GM23338 (cell line): ENCODE data around the gene COX20. TPM values are rescaled to one million over a fixed set of nuclear protein-coding genes. Genes with fewer than 3 reads are reported as not detected.

ENCODE experiments used
- ATAC-seq: fragments of 200-7000 bp; cut with Tn5 transposase; 3 replicates; pipeline ENCODE4 v1.9.1; 2020
- DNase-seq: peaks from one replicate; pipeline ENCODE4 v3.0.0-alpha.2; 2015; ENCODE audit warnings: low spot score
- H2AFZ ChIP-seq: fragments of 200-600 bp; sonication (generic); 2 replicates; pipeline ENCODE4 v1.8.0; 2016; ENCODE audit warnings: antibody characterized with exemption, mild to moderate bottlenecking, moderate library complexity
- H3F3A ChIP-seq: fragments of 200-600 bp; sonication (generic); replicated peaks from 2 replicates; pipeline ENCODE4 v1.8.0; 2017; ENCODE audit warnings: antibody characterized with exemption, mixed run types, low read depth
- H3K27ac ChIP-seq: fragments of 200-600 bp; sonication (generic); 2 replicates; pipeline ENCODE4 v1.6.1; 2016; ENCODE audit warnings: low read depth
- H3K27me3 ChIP-seq: fragments of 200-600 bp; sonication (generic); 2 replicates; pipeline ENCODE4 v1.8.0; 2016; ENCODE audit warnings: mild to moderate bottlenecking, mixed run types, moderate library complexity; ENCODE audit not compliant: insufficient read depth
- H3K36me3 ChIP-seq: fragments of 200-600 bp; sonication (generic); 2 replicates; pipeline ENCODE4 v1.8.0; 2016; ENCODE audit warnings: mild to moderate bottlenecking; ENCODE audit not compliant: insufficient read depth
- H3K4me1 ChIP-seq: fragments of 200-600 bp; sonication (generic); 2 replicates; pipeline ENCODE4 v1.8.0; 2016; ENCODE audit warnings: mild to moderate bottlenecking, moderate library complexity; ENCODE audit not compliant: insufficient read depth
- H3K4me2 ChIP-seq: fragments of 200-600 bp; sonication (generic); 2 replicates; pipeline ENCODE4 v1.7.1; 2017; ENCODE audit warnings: mixed run types
- H3K4me3 ChIP-seq: fragments of 200-600 bp; sonication (generic); 2 replicates; pipeline ENCODE4 v1.6.1; 2016; ENCODE audit warnings: mixed run types
- H3K79me2 ChIP-seq: fragments of 200-600 bp; sonication (generic); replicated peaks from 2 replicates; pipeline ENCODE4 v1.8.0; 2017; ENCODE audit warnings: mild to moderate bottlenecking; ENCODE audit not compliant: insufficient read depth
- H3K9me2 ChIP-seq: fragments of 200-600 bp; sonication (generic); 2 replicates; pipeline ENCODE4 v1.8.0; 2017; ENCODE audit not compliant: insufficient read depth
- H4K20me1 ChIP-seq: fragments of 200-600 bp; sonication (generic); replicated peaks from 2 replicates; pipeline ENCODE4 v1.8.0; 2017; ENCODE audit warnings: mild to moderate bottlenecking; ENCODE audit not compliant: insufficient read depth
- H3K27ac Mint-ChIP-seq: 2 replicates; pipeline ENCODE4 v1.8.0; 2020; ENCODE audit warnings: inconsistent platforms, mild to moderate bottlenecking, moderate library complexity, mixed read lengths
- H3K27me3 Mint-ChIP-seq: 3 replicates; pipeline ENCODE4 v1.8.0; 2022; ENCODE audit warnings: low read depth, mild to moderate bottlenecking, moderate library complexity, mixed read lengths, inconsistent platforms; ENCODE audit not compliant: insufficient read depth, poor library complexity
- H3K36me3 Mint-ChIP-seq: 3 replicates; pipeline ENCODE4 v1.8.0; 2021; ENCODE audit warnings: low read depth, mild to moderate bottlenecking, inconsistent platforms, moderate library complexity, mixed read lengths
- H3K4me1 Mint-ChIP-seq: 3 replicates; pipeline ENCODE4 v1.8.0; 2020; ENCODE audit warnings: mild to moderate bottlenecking, inconsistent platforms, mixed read lengths
- H3K4me3 Mint-ChIP-seq: 3 replicates; pipeline ENCODE4 v1.8.0; 2021; ENCODE audit warnings: moderate library complexity, mild to moderate bottlenecking, inconsistent platforms, mixed read lengths
- H3K9me3 Mint-ChIP-seq: 3 replicates; pipeline ENCODE4 v1.8.0; 2020; ENCODE audit warnings: moderate library complexity, mild to moderate bottlenecking, inconsistent platforms, mixed read lengths
- CREB1 ChIP-seq: fragments of 250-450 bp; sonication (Bioruptor Pico); IDR thresholded peaks from 2 replicates; pipeline ENCODE4 v1.5.0; 2020; ENCODE audit warnings: low read depth, mild to moderate bottlenecking, moderate library complexity
- EZH2 ChIP-seq: fragments of 200-600 bp; sonication (generic); IDR thresholded peaks from one replicate; pipeline ENCODE4 v1.8.0; 2017; ENCODE audit warnings: antibody characterized with exemption, mild to moderate bottlenecking, low read depth; ENCODE audit not compliant: unreplicated experiment
- EZH2phosphoT487 ChIP-seq: fragments of 200-600 bp; sonication (generic); IDR thresholded peaks from one replicate; pipeline ENCODE4 v1.8.1; 2018; ENCODE audit warnings: antibody characterized with exemption; ENCODE audit not compliant: unreplicated experiment
- NANOG ChIP-seq: IDR thresholded peaks from 2 replicates; pipeline ENCODE4 v1.6.1; 2016; ENCODE audit warnings: antibody characterized with exemption, borderline replicate concordance
- POLR2AphosphoS5 ChIP-seq: IDR thresholded peaks from 2 replicates; pipeline ENCODE4 v1.6.1; 2016; ENCODE audit warnings: antibody characterized with exemption, low read depth
- STAT1 ChIP-seq: IDR thresholded peaks from one replicate; pipeline ENCODE4 v1.6.1; 2016; ENCODE audit warnings: antibody characterized with exemption; ENCODE audit not compliant: unreplicated experiment
- ZNF114 ChIP-seq: fragments of 250-450 bp; sonication (Bioruptor Pico); IDR thresholded peaks from 2 replicates; pipeline ENCODE4 v1.5.0; 2020; ENCODE audit warnings: mild to moderate bottlenecking, moderate library complexity
- ZNF331 ChIP-seq: fragments of 250-450 bp; sonication (Bioruptor Pico); IDR thresholded peaks from 2 replicates; pipeline ENCODE4 v1.5.0; 2020; ENCODE audit warnings: low read depth, mild to moderate bottlenecking, moderate library complexity
- polyA plus RNA-seq: library from polyadenylated mRNA; unstranded; fragments of >200 nt; fragmentation: Nextera tagmentation; extraction: Ambion mirVana; gene quantifications from 2 replicates; pipeline ENCODE4 v1.2.1, GENCODE V29; 2016
- total RNA-seq: library from RNA; depleted of rRNA; stranded (reverse); fragments of >200 nt; shearing (Covaris generic); gene quantifications from 2 replicates; pipeline ENCODE4 v1.2.3, GENCODE V29; 2014
- TF ChIP-seq, protein P1 (sequence below): IDR thresholded peaks from one replicate; pipeline ENCODE4 v1.6.1; 2018; ENCODE audit warnings: antibody characterized with exemption; ENCODE audit not compliant: unreplicated experiment
- TF ChIP-seq, protein P2 (sequence below), 2 experiments: fragments of 200-600 bp in 1 of 2; sonication (generic) in 1 of 2; conservative IDR thresholded peaks; 2 replicates each; pipeline versions ENCODE4 v1.5.1 to v1.6.1; 2016 to 2017; ENCODE audit warnings: antibody characterized with exemption in 2 of 2, low read depth in 2 of 2, mild to moderate bottlenecking in 2 of 2, moderate library complexity in 1 of 2
- TF ChIP-seq, protein P3 (sequence below): IDR thresholded peaks from 2 replicates; pipeline ENCODE4 v1.6.1; 2016; ENCODE audit warnings: antibody characterized with exemption

The COX20 gene
- total and polyA plus RNA-seq, 2 experiments from 2014 or later, result 19.3 to 175 TPM

- no peak overlapping the region for H2AFZ ChIP-seq
- H3K27me3 ChIP-seq, result no peaks in the 10 kb centered on the region
- no peaks in the 10 kb centered on the region for H3K36me3 ChIP-seq
- DNase-seq, result no peak
- peaks cover 4% of the 10 kb centered on the region; the same call in 1 of the 2 replicates for H3K4me1 ChIP-seq
- no peaks in the 10 kb centered on the region for H3K79me2 ChIP-seq
- no peaks in the 10 kb centered on the region for H3K36me3 Mint-ChIP-seq
- peaks cover 19% of the 10 kb centered on the region for H3K27me3 Mint-ChIP-seq
- H3K9me3 Mint-ChIP-seq, result no peaks in the 10 kb centered on the region
- no peak for ATAC-seq
- no peak overlapping the region for H3K4me3 ChIP-seq
- no peaks in the 10 kb centered on the region for H4K20me1 ChIP-seq
- H3K4me3 Mint-ChIP-seq, result no peak overlapping the region
- H3K27ac ChIP-seq, result no peak overlapping the region
- H3K27ac Mint-ChIP-seq, result no peak overlapping the region
- no peaks in the 10 kb centered on the region for H3F3A ChIP-seq
- TF ChIP-seq, protein P1, sequence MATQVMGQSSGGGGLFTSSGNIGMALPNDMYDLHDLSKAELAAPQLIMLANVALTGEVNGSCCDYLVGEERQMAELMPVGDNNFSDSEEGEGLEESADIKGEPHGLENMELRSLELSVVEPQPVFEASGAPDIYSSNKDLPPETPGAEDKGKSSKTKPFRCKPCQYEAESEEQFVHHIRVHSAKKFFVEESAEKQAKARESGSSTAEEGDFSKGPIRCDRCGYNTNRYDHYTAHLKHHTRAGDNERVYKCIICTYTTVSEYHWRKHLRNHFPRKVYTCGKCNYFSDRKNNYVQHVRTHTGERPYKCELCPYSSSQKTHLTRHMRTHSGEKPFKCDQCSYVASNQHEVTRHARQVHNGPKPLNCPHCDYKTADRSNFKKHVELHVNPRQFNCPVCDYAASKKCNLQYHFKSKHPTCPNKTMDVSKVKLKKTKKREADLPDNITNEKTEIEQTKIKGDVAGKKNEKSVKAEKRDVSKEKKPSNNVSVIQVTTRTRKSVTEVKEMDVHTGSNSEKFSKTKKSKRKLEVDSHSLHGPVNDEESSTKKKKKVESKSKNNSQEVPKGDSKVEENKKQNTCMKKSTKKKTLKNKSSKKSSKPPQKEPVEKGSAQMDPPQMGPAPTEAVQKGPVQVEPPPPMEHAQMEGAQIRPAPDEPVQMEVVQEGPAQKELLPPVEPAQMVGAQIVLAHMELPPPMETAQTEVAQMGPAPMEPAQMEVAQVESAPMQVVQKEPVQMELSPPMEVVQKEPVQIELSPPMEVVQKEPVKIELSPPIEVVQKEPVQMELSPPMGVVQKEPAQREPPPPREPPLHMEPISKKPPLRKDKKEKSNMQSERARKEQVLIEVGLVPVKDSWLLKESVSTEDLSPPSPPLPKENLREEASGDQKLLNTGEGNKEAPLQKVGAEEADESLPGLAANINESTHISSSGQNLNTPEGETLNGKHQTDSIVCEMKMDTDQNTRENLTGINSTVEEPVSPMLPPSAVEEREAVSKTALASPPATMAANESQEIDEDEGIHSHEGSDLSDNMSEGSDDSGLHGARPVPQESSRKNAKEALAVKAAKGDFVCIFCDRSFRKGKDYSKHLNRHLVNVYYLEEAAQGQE, result no peak
- TF ChIP-seq EZH2 (no peak), ZNF331 (CRISPR knock-in tag) (no peak)
- TF ChIP-seq, protein P2, sequence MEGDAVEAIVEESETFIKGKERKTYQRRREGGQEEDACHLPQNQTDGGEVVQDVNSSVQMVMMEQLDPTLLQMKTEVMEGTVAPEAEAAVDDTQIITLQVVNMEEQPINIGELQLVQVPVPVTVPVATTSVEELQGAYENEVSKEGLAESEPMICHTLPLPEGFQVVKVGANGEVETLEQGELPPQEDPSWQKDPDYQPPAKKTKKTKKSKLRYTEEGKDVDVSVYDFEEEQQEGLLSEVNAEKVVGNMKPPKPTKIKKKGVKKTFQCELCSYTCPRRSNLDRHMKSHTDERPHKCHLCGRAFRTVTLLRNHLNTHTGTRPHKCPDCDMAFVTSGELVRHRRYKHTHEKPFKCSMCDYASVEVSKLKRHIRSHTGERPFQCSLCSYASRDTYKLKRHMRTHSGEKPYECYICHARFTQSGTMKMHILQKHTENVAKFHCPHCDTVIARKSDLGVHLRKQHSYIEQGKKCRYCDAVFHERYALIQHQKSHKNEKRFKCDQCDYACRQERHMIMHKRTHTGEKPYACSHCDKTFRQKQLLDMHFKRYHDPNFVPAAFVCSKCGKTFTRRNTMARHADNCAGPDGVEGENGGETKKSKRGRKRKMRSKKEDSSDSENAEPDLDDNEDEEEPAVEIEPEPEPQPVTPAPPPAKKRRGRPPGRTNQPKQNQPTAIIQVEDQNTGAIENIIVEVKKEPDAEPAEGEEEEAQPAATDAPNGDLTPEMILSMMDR (conservative IDR thresholded peaks at IDR 0.05; ENCODE audit: low read depth in 2 of 2), result no peak
- no peak overlapping the region for H3K4me2 ChIP-seq
- no peaks in the 10 kb centered on the region for H3K9me2 ChIP-seq
- H3K4me1 Mint-ChIP-seq, result peaks cover 11% of the 10 kb centered on the region
These were observed 43.1 kb upstream of the COX20 start for GRCh38 chr1:244792188-244792850.

DNA sequence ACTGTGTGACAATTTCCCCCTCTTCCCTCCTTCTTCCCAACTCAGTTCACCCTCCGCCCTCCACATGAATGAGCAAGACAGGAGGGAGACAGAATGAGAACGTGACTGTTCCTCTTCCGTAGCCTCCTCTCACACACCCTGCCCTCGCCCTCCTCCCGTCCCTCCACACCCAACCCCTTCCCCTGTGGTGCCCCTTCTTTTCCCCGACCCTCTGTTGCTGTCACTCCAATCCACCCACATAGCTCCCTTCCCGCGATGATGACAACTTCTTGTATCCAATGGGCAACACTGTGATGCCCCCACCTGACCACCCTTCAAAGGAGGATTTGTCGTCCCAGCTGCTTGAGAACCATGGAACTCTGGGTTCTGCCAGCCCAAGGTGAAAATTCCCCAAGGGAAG is 41.4 kb upstream of the COX20 start:
- Histone ChIP-seq H2AFZ (no peak overlapping the region), H3K27me3 (no peaks in the 10 kb centered on the region), H3K27ac (no peak overlapping the region), H3K4me1 (peaks cover 4% of the 10 kb centered on the region; the same call in 1 of the 2 replicates), H3K79me2 (no peaks in the 10 kb centered on the region), H3F3A (no peaks in the 10 kb centered on the region), H3K4me2 (no peak overlapping the region), H4K20me1 (no peaks in the 10 kb centered on the region), H3K36me3 (no peaks in the 10 kb centered on the region), H3K4me3 (no peak overlapping the region), H3K9me2 (no peaks in the 10 kb centered on the region)
- Mint-ChIP-seq H3K4me3 (no peak overlapping the region), H3K27me3 (peaks cover 19% of the 10 kb centered on the region), H3K4me1 (peaks cover 6% of the 10 kb centered on the region), H3K27ac (no peak overlapping the region), H3K36me3 (no peaks in the 10 kb centered on the region), H3K9me3 (no peaks in the 10 kb centered on the region)
- DNase-seq (no peak), ATAC-seq (no peak)
- TF ChIP-seq, protein P2 (conservative IDR thresholded peaks at IDR 0.05; ENCODE audit: low read depth in 2 of 2), result no peak
- TF ChIP-seq STAT1 (no peak), NANOG (no peak), EZH2 (no peak), POLR2AphosphoS5 (no peak), CREB1 (CRISPR knock-in tag) (no peak), ZNF331 (CRISPR knock-in tag) (no peak), ZNF114 (CRISPR knock-in tag) (no peak), EZH2phosphoT487 (no peak)
- TF ChIP-seq, protein P3, sequence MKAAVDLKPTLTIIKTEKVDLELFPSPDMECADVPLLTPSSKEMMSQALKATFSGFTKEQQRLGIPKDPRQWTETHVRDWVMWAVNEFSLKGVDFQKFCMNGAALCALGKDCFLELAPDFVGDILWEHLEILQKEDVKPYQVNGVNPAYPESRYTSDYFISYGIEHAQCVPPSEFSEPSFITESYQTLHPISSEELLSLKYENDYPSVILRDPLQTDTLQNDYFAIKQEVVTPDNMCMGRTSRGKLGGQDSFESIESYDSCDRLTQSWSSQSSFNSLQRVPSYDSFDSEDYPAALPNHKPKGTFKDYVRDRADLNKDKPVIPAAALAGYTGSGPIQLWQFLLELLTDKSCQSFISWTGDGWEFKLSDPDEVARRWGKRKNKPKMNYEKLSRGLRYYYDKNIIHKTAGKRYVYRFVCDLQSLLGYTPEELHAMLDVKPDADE, result no peak
- TF ChIP-seq, protein P1, result no peak
